Measurements from ENCODE around the gene AKR1C2.
"Not testable (repeated sequence)": the region's sequence is repeated elsewhere in the genome, so short reads cannot be mapped to it uniquely, and the experiment has no call there.

DNA sequence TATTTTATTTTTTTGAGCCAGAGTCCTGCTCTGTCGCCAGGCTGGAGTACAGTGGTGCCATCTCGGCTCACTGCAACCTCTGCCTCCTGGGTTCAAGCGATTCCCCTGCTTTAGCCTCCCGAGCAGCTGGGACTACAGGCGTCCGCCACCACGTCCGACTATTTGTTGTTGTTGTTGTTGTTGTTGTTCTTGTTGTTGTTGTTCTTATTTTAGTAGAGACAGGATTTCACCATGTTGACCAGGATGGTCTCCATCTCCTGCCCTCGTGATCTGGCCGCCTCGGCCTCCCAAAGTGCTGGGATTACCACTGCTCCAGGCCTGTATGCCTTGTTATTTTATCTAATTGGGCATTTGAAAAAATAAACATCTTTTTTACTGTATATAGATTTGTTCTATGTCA, 42.1 kb downstream of the AKR1C2 start:
- TF ChIP-seq, protein P1, sequence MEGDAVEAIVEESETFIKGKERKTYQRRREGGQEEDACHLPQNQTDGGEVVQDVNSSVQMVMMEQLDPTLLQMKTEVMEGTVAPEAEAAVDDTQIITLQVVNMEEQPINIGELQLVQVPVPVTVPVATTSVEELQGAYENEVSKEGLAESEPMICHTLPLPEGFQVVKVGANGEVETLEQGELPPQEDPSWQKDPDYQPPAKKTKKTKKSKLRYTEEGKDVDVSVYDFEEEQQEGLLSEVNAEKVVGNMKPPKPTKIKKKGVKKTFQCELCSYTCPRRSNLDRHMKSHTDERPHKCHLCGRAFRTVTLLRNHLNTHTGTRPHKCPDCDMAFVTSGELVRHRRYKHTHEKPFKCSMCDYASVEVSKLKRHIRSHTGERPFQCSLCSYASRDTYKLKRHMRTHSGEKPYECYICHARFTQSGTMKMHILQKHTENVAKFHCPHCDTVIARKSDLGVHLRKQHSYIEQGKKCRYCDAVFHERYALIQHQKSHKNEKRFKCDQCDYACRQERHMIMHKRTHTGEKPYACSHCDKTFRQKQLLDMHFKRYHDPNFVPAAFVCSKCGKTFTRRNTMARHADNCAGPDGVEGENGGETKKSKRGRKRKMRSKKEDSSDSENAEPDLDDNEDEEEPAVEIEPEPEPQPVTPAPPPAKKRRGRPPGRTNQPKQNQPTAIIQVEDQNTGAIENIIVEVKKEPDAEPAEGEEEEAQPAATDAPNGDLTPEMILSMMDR (IDR thresholded peaks at IDR 0.05) = not testable (repeated sequence)
- not testable (repeated sequence) for TF ChIP-seq EZH2 (IDR thresholded peaks at IDR 0.05; ENCODE audit: borderline replicate concordance, insufficient read depth, low read depth, low read length, poor library complexity, severe bottlenecking)
